Pancreas (tissue), 10 donors: ENCODE data around the gene PRDM16. TPM values are rescaled to one million over a fixed set of nuclear protein-coding genes. Genes with fewer than 3 reads are reported as not detected.

ENCODE experiments used
- ATAC-seq, 4 donors: fragments of 200-7000 bp; cut with Tn5 transposase; one replicate each; pipeline versions ENCODE4 v1.8.0 to v1.9.1; 2020; ENCODE audit warnings: mild to moderate bottlenecking in 4 of 4, moderate library complexity in 4 of 4
- DNase-seq, 6 donors: peaks; one replicate each; pipeline ENCODE4 v3.0.0-alpha.2; 2020
- FAIRE-seq: peaks from 2 replicates; lab custom pipeline; 2012; peaks lifted over from hg19 to GRCh38; lab: Jason Lieb, UNC
- H3K27ac ChIP-seq, 4 donors: fragments of 200-600 bp; sonication (generic); 1 replicate in 3 of 4; 2 replicates in 1 of 4; pipeline versions ENCODE4 v1.5.0 to v1.8.0; 2020
- H3K27me3 ChIP-seq, 4 donors: fragments of 200-600 bp; one replicate each; pipeline ENCODE4 v1.8.0; 2021
- H3K36me3 ChIP-seq, 3 donors: fragments of 200-600 bp; sonication (generic) in 1 of 3; one replicate each; pipeline versions ENCODE4 v1.5.0 to v1.8.0; 2020 to 2021
- H3K4me1 ChIP-seq, 3 donors: fragments of 200-600 bp; one replicate each; pipeline ENCODE4 v1.8.0; 2021
- H3K4me3 ChIP-seq, 4 donors: fragments of 200-600 bp; sonication (generic) in 2 of 4; one replicate each; pipeline versions ENCODE4 v1.5.0 to v1.8.0; 2020 to 2021
- H3K9me3 ChIP-seq, 4 donors: fragments of 200-600 bp; one replicate each; pipeline ENCODE4 v1.8.0; 2021
- WGBS, 2 donors: extraction: QIAGEN DNeasy Blood & Tissue Kit; methylation state at CpG; one replicate each; pipeline ENCODE4 v1.1.7; 2013; 5-methylcytosine and 5-hydroxymethylcytosine counted together
- intact Hi-C, 3 donors: fragments of 100-400 bp; cut with DNase I; formaldehyde crosslinking; loops; one replicate each; pipeline versions ENCODE4 v1.11.1 to v1.14.2; 2022
- polyA plus RNA-seq, 2 donors: library from polyadenylated mRNA; stranded (reverse); fragments of 200-250 nt; gene quantifications; one replicate each; pipeline ENCODE4 v1.2.3, GENCODE V29; 2013
- total RNA-seq, 6 donors: library from RNA; stranded (reverse); fragmentation: NEBNext Ultra II Directional in 4 of 6; extraction: Animal tissue kit (Norgen Biotek cat#: 25700) in 4 of 6; gene quantifications; one replicate each; pipeline versions ENCODE4 v1.2.1 to v1.2.4, GENCODE V29; 2021 to 2023
- TF ChIP-seq, protein P1 (sequence below), 4 donors: fragments of 200-600 bp; sonication (generic) in 3 of 4; IDR thresholded peaks; one replicate each; pipeline versions ENCODE4 v1.5.0 to v1.8.0; 2021; ENCODE audit warnings: antibody characterized with exemption in 4 of 4
- donor health status: healthy with polysubstance abuse.
- donor health status: DM: no; HTN: no; CAD: no; lungs with moderate emphysema.
- donor health status: DM: no; HTN: no; CAD: no.
- donor health status: control.
- donor health status: control.
- donor health status: Bipolar disorder and iron deficiency.
- donor health status: DM: yes; HTN: yes; CAD: no.
- donor health status: DM: no; HTN: no; CAD: no.
- donor health status: DM: no; HTN: no; CAD: no.
- donor health status: DM: yes; HTN: yes; CAD: no.

PRDM16 gene
- total and polyA plus RNA-seq, 8 donors, result 6.6 to 19.2 (median 14.9) TPM

DNA sequence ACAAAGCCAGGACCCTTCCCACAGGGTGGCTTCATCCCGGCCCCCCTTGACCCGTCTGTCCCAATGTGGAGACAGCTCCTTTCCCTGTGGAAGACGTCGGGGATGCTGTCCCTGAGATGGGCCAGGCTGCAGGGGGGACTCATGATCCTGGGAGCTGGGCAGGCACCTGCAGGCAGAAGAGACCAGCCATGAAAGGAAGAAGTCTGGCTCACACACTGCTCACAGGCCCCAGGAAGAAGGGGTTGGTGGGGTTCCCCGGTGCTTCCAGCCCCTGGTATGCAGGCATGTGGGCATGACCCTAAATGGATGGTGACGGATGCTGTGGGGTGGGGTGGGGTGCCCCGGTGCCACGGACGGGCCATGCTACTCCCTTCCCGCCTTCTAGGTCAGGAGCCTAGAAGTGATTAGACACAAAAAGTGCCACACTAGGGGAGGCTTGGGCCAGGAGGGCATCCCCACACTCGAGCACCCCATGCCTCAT is 39.5 kb upstream of the PRDM16 start:
- intact Hi-C loops, result no loop called here
- Histone ChIP-seq H3K27me3 (no peaks in the 10 kb centered on the region), H3K4me3 (no peak overlapping the region), H3K4me1 (no peaks in the 10 kb centered on the region), H3K9me3 (no peaks in the 10 kb centered on the region), H3K27ac (no peak overlapping the region), H3K36me3 (no peaks in the 10 kb centered on the region)
- peak in 1 of 6 donors; percentile 38 for DNase-seq
- no peak for ATAC-seq
- TF ChIP-seq, protein P1, sequence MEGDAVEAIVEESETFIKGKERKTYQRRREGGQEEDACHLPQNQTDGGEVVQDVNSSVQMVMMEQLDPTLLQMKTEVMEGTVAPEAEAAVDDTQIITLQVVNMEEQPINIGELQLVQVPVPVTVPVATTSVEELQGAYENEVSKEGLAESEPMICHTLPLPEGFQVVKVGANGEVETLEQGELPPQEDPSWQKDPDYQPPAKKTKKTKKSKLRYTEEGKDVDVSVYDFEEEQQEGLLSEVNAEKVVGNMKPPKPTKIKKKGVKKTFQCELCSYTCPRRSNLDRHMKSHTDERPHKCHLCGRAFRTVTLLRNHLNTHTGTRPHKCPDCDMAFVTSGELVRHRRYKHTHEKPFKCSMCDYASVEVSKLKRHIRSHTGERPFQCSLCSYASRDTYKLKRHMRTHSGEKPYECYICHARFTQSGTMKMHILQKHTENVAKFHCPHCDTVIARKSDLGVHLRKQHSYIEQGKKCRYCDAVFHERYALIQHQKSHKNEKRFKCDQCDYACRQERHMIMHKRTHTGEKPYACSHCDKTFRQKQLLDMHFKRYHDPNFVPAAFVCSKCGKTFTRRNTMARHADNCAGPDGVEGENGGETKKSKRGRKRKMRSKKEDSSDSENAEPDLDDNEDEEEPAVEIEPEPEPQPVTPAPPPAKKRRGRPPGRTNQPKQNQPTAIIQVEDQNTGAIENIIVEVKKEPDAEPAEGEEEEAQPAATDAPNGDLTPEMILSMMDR (IDR thresholded peaks at IDR 0.05), result no peak
- WGBS, 2 donors, result 61 to 74% methylated on average over 11 of the region's 11 CpGs
- no peak for FAIRE-seq

DNA sequence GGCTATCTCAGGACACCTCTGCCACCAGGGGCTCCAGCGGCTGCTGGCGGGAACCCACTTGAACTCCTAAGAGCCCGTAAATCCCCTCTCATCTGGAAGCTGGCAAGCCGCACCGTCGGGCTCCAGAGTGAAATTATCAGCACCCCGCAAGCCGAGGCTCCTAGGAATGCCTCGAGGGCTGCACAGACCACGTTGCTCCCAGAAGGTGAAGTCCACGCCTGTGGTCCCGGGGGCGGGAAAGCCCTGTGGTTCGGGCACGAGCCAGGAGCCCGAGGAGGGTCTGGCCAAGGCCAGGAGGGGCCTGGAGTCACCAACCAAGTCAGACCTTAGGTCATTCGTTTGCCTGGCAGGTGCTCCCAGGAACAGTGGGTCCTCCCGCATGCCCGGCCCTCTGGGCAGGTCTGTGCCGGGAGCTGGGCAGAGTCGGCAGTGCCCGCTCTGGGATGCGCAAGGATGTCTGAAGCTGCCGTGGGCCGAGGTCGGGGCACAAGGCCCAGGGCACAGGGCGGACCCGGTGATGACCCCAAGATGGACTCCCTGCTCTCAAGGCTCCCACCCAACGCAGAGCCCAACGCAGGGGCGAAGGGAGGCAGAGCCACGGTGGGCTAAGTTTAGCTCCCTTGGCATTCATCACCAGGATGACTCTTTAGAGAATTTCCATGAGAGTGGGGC is 38.9 kb upstream of the PRDM16 start:
- no peak for FAIRE-seq
- 73 to 85% methylated on average over 32 of the region's 32 CpGs for WGBS, 2 donors
- Histone ChIP-seq H3K27me3 (no peaks in the 10 kb centered on the region), H3K4me1 (no peaks in the 10 kb centered on the region), H3K9me3 (no peaks in the 10 kb centered on the region), H3K27ac (no peak overlapping the region), H3K36me3 (no peaks in the 10 kb centered on the region), H3K4me3 (no peak overlapping the region)
- DNase-seq, result peak in 2 of 6 donors; percentile 54 to 57
- intact Hi-C loops, result no loop called here
- ATAC-seq, result no peak
- TF ChIP-seq, protein P1 (IDR thresholded peaks at IDR 0.05), result no peak

DNA sequence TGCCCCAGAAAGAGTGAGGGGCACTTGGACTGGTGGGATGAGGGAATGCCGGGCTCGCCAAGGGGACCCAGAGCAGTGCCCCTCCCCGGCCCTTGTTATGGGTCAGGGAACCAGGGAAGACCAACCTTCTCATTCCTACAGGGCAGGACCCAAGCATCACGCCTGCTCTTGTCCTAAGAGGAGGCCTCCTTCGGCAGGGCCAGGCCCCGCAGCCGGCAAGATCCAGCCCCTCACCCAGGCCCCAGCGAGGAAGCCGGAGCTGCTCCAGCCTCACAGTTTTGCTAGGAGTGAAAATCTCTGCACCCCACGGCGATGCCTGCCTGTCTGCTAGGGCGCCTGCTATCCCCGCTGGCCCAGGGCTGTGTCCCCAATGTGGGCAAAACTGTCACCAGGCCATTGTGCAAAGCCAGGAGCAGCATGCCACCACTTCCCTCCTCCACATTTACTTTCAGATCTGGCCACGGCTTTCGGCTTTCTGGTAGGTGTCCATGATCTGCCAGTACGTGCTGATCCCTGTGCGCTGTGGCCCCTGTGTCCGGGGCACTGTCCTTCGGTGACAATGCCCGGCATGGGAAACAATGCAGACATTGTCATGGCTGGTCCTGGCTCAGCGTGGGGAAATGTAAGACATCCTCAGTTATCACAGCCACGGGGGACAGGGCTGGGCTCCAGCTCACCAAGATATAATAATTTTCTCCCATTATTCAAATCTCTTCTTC is 38.2 kb upstream of the PRDM16 start:
- Histone ChIP-seq H3K9me3 (no peaks in the 10 kb centered on the region), H3K4me1 (no peaks in the 10 kb centered on the region), H3K27ac (no peak overlapping the region), H3K27me3 (no peaks in the 10 kb centered on the region), H3K36me3 (no peaks in the 10 kb centered on the region), H3K4me3 (no peak overlapping the region)
- 54 to 69% methylated on average over 22 of the region's 22 CpGs for WGBS, 2 donors
- FAIRE-seq (no peak), DNase-seq (peak in 2 of 6 donors; percentile 40 to 53), ATAC-seq (peak in 2 of 4 donors; percentile 24 to 40)
- TF ChIP-seq, protein P1 (IDR thresholded peaks at IDR 0.05), result no peak
- intact Hi-C loops, result no loop called here

DNA sequence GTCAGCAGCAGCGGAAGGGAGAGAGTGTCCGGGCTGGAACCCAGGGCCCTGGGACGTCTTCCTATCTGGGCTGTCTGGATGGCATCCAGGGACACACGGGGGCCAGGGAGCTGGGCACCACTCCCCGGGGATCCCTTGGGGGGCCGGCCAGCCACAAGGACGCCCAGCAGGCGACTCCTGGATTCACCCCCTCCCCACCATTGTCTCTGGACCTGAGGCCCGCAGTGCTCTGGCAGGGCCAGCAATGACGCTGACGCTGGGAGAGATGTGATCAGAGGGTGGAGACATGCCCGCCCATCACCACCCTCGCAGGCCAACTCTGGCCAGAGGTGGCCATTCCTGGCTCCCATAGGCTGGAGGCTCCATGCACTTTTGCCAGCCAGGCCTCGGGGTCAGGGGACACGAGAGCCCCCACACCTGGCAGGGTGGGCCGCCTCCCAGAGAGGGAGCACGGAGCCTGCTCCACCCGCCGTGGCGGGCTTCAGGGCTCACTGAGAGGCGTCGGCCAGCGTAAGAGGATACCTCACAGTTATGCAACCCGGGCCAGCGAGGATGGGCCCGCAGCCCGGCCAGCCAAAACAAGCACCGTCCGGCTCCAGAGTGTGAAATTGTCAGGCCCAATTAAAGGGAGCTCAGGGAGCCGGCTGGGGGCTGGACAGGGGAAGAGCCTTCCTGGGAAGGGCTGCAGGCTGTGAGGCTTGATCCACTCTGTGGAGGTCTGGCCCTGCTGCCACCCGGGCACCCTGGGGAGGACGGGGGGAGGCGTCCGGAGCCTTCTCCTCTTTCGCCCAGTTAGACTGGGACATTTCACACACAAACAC is 37.4 kb upstream of the PRDM16 start:
- intact Hi-C loops, result no loop called here
- 54 to 72% methylated on average over 33 to 35 of the region's 35 CpGs for WGBS, 2 donors
- DNase-seq (peak in 1 of 6 donors; percentile 44), ATAC-seq (peak in 2 of 4 donors; percentile 17 to 44), FAIRE-seq (no peak)
- Histone ChIP-seq H3K9me3 (no peaks in the 10 kb centered on the region), H3K36me3 (no peaks in the 10 kb centered on the region), H3K4me1 (no peaks in the 10 kb centered on the region), H3K27me3 (no peaks in the 10 kb centered on the region), H3K4me3 (no peak overlapping the region), H3K27ac (no peak overlapping the region)
- TF ChIP-seq, protein P1 (IDR thresholded peaks at IDR 0.05), result no peak
